IPS-18a (cell line): ENCODE data around the gene CREB3.

ENCODE experiments used
- H3K27ac ChIP-seq: one replicate; pipeline ENCODE4 v1.5.1; 2013; ENCODE audit warnings: low read length
- H3K27me3 ChIP-seq: one replicate; pipeline ENCODE4 v1.6.1; 2013; ENCODE audit warnings: mild to moderate bottlenecking, low read length; ENCODE audit not compliant: control insufficient read depth, insufficient read depth
- H3K36me3 ChIP-seq: one replicate; pipeline ENCODE4 v1.6.1; 2013; ENCODE audit warnings: low read depth, low read length; ENCODE audit not compliant: control insufficient read depth
- H3K4me1 ChIP-seq: one replicate; pipeline ENCODE4 v1.6.1; 2013; ENCODE audit warnings: low read depth, low read length; ENCODE audit not compliant: control insufficient read depth
- H3K4me3 ChIP-seq: one replicate; pipeline ENCODE4 v1.5.1; 2013; ENCODE audit warnings: low read length
- H3K9ac ChIP-seq: one replicate; pipeline ENCODE4 v1.6.1; 2013; ENCODE audit warnings: mild to moderate bottlenecking, low read length, moderate library complexity
- H3K9me3 ChIP-seq: one replicate; pipeline ENCODE4 v1.6.1; 2013; ENCODE audit warnings: low read depth, low read length; ENCODE audit not compliant: control insufficient read depth

The CREB3 gene

DNA sequence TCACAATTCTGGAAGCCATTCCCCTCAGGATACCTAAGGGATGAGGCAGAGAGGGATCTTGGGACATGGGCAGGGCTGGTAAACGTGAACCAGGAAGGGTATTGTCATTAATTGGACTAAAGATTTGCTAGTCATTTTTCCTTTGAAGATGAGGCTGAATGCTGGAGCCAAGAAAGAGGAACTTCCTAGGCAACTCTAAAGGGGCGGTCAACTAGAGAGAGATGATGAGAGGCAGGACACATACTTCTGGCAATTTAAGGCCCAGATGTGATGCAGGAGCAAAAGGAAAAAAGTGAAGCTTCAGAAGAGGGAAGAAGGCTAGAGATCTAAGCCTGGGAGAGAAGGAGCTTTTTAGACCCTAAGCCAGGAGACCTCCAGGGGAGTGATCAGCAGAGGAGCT is 11.0 kb downstream of the CREB3 start:
- Histone ChIP-seq H3K27ac (no peak overlapping the region), H3K4me3 (no peak overlapping the region), H3K4me1 (no peaks in the 10 kb centered on the region), H3K36me3 (peaks cover 59% of the 10 kb centered on the region), H3K27me3 (no peaks in the 10 kb centered on the region), H3K9ac (no peak overlapping the region), H3K9me3 (no peaks in the 10 kb centered on the region)

DNA sequence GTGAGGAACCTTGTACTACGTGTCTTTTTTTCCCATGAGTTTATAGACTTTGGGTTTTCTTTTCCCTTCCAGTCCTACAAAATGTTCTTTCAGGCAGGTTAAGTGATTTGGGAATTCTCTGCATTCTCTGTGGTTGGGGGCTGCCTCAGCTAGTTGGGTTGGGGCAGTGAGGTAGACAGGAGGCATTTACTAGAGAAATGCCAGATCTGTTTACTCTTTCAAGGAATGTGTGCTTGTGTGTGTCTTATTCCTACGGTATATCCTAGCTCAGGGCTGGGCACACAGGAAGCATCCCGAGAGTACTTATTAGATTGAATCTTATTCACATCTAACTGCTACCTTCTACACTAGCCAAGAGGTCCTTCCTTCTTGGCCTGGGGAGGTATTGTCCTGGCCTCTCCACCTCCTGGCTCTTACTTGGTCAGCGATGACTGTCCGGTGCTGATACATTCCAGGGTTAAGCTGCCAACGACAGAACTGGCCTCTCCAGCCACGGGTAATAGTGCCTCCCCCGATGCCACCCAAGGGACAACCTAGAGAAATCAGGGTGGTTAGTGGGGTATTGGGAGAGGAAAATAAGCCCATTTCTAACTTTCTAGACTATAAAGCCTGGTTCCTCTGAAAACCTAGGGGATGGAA is 11.5 kb downstream of the CREB3 start:
- H3K36me3 ChIP-seq: peaks cover 54% of the 10 kb centered on the region
- H3K9me3 ChIP-seq: no peaks in the 10 kb centered on the region
- no peak overlapping the region for H3K4me3 ChIP-seq
- no peaks in the 10 kb centered on the region for H3K4me1 ChIP-seq
- H3K27ac ChIP-seq: no peak overlapping the region
- H3K9ac ChIP-seq: no peak overlapping the region
- no peaks in the 10 kb centered on the region for H3K27me3 ChIP-seq

DNA sequence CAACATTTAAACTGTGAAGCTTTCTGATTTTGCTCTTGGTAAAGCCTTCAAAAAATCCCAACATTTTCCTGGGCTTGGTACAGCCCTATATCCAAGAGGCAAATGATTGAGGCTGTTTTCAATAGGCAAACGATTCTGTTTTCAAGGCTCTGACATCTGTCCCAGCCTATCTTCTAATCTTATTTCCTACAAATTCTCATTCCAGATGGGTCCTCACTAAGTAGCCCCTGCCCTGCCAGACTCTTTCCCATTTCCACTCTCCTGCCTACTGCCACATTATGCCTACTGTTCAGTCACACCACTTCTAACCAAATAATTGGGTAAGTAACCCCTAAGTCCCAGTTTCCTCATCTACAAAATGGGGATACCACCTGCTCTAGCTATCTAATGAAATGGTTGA is 13.1 kb downstream of the CREB3 start:
- Histone ChIP-seq H3K27ac (no peak overlapping the region), H3K9me3 (no peaks in the 10 kb centered on the region), H3K4me1 (peaks cover 4% of the 10 kb centered on the region), H3K27me3 (no peaks in the 10 kb centered on the region), H3K36me3 (peaks cover 39% of the 10 kb centered on the region), H3K9ac (no peak overlapping the region), H3K4me3 (no peak overlapping the region)

DNA sequence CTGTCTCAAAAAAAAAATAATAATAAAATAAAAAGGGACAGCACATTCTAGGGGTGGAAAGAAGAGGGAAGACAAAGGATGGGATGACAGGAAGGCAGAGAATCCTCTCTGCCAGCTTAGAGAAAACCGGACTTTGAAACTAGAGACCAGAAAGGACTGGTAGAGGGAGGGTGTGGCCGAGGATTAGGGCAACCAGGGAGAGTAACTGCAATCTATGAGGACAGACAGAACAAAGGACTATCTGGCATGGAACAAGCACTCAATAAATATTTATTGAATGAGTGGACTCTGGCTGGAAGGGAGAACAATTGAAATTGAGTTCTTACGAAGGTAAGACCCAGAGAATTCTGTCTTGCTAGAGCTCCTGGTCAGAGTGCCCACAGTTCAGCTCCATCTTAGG is 14.1 kb downstream of the CREB3 start:
- Histone ChIP-seq H3K9ac (no peak overlapping the region), H3K9me3 (no peaks in the 10 kb centered on the region), H3K27me3 (no peaks in the 10 kb centered on the region), H3K36me3 (peaks cover 42% of the 10 kb centered on the region), H3K27ac (no peak overlapping the region), H3K4me1 (peaks cover 4% of the 10 kb centered on the region), H3K4me3 (peak overlapping the region; percentile 86)

DNA sequence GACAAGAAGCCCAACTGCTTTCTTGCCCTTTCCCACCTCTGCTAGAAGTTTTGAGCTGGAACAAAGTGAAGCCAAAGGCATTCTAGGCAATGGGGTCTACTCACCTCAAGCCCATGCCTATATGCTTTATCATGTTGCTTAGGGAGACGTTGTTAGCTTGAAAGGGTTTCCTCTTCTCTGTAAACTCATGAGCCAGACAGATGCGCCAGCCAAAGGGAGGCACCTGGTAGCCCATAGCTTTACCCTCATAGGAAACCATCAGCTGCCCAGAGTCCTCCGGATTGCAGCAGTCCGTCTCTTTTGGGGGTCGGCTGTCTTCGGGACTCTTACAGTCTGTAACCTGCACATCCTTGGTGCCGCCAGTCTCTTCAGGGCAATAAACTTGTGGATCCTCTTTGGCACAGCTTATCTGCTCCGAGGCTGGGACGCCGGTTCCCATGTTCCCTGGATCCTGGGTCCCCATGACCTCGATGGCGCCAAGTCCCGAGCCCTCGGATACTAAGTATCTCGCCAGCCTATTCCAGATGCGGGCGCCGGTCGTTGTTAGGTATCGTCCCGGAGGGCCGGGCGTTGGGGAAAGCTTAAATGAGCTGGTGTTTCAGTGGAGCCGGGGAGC is 15.9 kb downstream of the CREB3 start:
- peaks cover 39% of the 10 kb centered on the region for H3K36me3 ChIP-seq
- H3K27ac ChIP-seq: no peak overlapping the region
- H3K4me1 ChIP-seq: peaks cover 4% of the 10 kb centered on the region
- no peaks in the 10 kb centered on the region for H3K27me3 ChIP-seq
- H3K9me3 ChIP-seq: no peaks in the 10 kb centered on the region
- peak overlapping the region; percentile 86 for H3K4me3 ChIP-seq
- peak overlapping the region; percentile 56 for H3K9ac ChIP-seq

DNA sequence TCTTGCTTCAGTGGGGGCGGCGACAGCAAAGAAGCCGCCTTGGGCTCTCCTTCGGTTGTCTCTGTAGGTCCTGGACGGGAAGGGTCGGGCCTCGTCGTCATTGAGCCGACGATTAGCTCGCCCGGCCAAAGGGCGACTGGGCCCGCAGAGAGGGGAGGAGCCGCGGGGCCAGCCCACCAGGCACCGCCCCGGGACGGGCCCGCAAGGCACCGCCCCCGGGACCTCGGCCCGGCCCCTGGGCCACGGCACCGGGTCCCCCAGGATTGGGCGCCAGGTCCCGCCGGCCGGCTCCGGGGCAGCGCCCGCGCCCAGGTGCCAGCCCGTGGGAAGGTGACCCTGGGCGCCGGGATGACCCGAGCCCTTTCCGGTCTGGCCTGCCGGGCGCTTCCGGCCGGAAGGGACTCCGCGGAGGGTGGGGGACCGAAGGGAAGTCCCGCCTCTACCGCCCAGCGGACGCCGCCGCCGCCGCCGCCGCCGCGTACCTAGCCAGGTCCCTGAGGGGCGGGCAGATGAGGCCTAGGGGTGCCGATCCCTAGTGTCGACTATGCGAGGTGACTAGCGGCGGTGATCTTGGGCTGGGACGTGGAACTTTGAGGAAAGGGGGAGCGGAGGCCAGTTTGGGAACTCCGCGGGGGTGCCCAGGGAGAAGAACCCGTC is 16.5 kb downstream of the CREB3 start, which contains the start of the genes GBA2 and RGP1:
TSS of gene GBA2 (minus strand) at position 371 of the 657 bp plus-strand sequence. CDS start 524 bp downstream, outside the sequence.
TSS of gene RGP1 (plus strand) at position 430 of the 657 bp plus-strand sequence. CDS start 469 bp downstream, outside the sequence.
- peak within 1 kb of the TSS; percentile 86 for H3K4me3 ChIP-seq
- H3K27me3 ChIP-seq: no peaks in the 10 kb centered on the region
- peaks cover 37% of the 10 kb centered on the region for H3K36me3 ChIP-seq
- H3K4me1 ChIP-seq: peaks cover 4% of the 10 kb centered on the region
- peak within 1 kb of the TSS; percentile 56 for H3K9ac ChIP-seq
- H3K27ac ChIP-seq: no peak within 1 kb of the TSS
- H3K9me3 ChIP-seq: no peaks in the 10 kb centered on the region

DNA sequence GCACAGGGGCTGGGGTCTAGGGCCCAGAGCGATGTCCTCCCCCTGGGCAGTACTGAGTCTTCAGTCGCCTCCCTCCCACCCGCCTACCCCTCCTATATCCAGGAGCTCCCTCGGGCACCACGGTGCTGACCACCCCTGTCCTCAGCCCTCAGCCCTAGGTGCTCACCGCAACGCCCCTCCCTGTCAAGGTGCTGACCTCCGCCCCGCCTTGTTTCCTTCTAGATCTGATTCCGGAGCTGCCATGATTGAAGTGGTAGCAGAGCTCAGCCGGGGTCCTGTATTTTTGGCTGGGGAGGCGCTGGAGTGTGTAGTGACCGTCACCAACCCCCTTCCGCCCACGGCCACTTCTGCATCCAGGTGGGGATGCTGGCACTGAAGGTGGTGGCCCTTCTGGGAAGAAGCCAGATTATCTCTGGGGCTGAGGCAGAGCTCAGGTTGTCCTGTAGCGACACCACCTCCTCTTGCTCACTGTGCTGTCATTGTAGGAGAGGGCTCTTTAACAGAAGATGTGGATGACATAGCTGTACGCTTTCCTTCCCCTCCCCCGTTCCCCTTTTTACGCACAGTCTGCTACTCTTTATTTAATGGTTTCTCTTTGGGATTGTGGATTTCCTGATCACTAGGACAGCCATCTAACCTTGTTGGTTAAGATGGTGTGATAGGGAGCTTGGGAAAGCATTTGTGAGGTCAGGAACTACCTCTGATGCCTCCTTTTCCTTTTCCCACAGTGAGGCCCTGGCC is 17.2 kb downstream of the CREB3 start:
- H3K27me3 ChIP-seq: no peaks in the 10 kb centered on the region
- H3K9me3 ChIP-seq: no peaks in the 10 kb centered on the region
- H3K27ac ChIP-seq: no peak overlapping the region
- H3K4me1 ChIP-seq: peaks cover 4% of the 10 kb centered on the region
- H3K9ac ChIP-seq: peak overlapping the region; percentile 35
- peak overlapping the region; percentile 86 for H3K4me3 ChIP-seq
- H3K36me3 ChIP-seq: peaks cover 32% of the 10 kb centered on the region

DNA sequence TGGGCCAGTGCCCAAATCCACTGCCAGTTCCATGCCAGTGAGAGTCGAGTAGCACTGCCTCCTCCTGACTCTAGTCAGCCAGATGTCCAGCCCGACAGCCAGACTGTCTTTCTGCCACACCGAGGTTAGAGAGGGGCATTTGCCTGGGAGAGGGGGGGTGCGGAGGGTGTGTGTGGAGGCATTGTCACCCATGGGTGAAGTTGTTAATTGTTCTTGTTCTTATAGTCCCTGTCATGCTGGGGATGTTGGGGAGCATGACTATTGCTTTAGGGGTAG is 17.7 kb downstream of the CREB3 start:
- Histone ChIP-seq H3K36me3 (peaks cover 31% of the 10 kb centered on the region), H3K27me3 (no peaks in the 10 kb centered on the region), H3K4me1 (peaks cover 4% of the 10 kb centered on the region), H3K9me3 (no peaks in the 10 kb centered on the region), H3K4me3 (peak overlapping the region; percentile 86), H3K27ac (no peak overlapping the region), H3K9ac (no peak overlapping the region)

DNA sequence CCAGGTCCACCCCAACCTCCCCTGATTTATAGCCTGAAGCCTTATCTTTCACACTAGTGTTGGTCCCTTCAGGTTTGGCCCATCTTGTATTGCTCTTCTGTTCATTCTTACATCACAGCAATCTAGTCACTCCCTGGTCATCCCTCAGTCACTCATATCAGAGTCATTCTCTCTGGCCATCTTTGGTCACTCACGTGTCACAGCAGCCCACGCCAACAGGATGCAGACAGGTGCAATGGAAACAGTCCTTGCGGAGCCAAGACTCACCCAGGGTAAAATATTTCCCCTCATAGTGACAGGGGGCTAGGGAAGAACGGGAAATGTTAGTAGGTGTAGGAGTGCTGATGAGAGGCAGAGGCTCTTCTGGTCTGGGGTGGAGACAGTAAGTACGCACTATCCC is 21.0 kb downstream of the CREB3 start:
- Histone ChIP-seq H3K27me3 (no peaks in the 10 kb centered on the region), H3K36me3 (peaks cover 31% of the 10 kb centered on the region), H3K4me1 (peaks cover 10% of the 10 kb centered on the region), H3K4me3 (no peak overlapping the region), H3K9ac (no peak overlapping the region), H3K9me3 (no peaks in the 10 kb centered on the region), H3K27ac (no peak overlapping the region)

DNA sequence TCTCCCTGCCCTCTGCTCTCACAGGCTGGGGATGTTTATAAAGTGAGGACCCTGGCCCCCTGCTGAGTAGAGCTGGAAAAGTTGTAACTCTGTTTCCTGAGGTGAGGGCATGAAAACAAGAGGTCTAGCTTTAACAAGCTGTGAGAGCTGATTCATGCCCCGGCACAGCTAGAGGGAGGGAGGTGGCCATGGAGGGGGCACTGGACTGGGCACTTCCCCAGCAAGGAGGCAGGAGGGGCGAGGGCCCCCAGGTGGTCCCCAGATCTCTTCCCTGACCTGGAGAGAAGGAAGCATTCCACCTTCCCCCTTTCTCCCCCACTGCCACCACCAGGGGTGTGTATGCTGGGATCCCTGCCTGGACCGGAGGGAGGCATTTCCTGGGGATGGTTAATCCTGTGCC is 21.8 kb downstream of the CREB3 start, which contains the start of gene MSMP:
TSS of gene MSMP (minus strand) at position 13 of the 400 bp plus-strand sequence. CDS start 147 bp downstream, outside the sequence.
- Histone ChIP-seq H3K4me3 (no peak within 1 kb of the TSS), H3K4me1 (peaks cover 10% of the 10 kb centered on the region), H3K27ac (no peak within 1 kb of the TSS), H3K9me3 (no peaks in the 10 kb centered on the region), H3K27me3 (no peaks in the 10 kb centered on the region), H3K36me3 (peaks cover 31% of the 10 kb centered on the region), H3K9ac (no peak within 1 kb of the TSS)

DNA sequence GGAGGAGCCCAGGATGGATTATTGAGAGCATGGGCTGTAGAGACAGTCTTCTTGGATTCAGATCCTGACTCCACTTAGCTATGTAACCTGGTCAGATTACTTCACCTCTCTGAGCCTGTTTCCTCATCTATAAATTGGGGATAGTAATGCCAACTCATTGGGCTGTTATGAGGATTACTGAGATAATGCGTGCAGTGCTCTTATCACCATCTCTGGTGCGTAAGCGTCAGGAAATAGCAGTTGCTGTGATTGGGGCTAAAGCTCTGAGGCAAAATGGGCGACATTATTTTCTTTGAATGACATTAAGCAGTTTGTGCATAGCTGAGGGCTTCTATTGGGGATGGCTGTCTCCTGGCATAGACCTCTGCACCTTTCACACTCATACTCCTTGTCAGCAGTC is 22.6 kb downstream of the CREB3 start:
- Histone ChIP-seq H3K4me3 (no peak overlapping the region), H3K27ac (no peak overlapping the region), H3K9ac (no peak overlapping the region), H3K36me3 (peaks cover 31% of the 10 kb centered on the region), H3K27me3 (no peaks in the 10 kb centered on the region), H3K4me1 (peaks cover 6% of the 10 kb centered on the region), H3K9me3 (no peaks in the 10 kb centered on the region)
